Measurements from ENCODE around the gene SNTG2.

Gene SNTG2

GRCh38 chr2:1256632-1257324 lies 306.1 kb downstream of the SNTG2 start:
- no peaks in the 10 kb centered on the region for H4K20me1 ChIP-seq (ENCODE audit: insufficient read depth, low read length, poor library complexity, severe bottlenecking)
- H3K79me2 ChIP-seq (ENCODE audit: insufficient read depth, low read length): no peaks in the 10 kb centered on the region
- H3K27me3 ChIP-seq (ENCODE audit: insufficient read depth, low read length, poor library complexity, severe bottlenecking): no peaks in the 10 kb centered on the region
- H3F3A ChIP-seq (ENCODE audit: low read depth): no peaks in the 10 kb centered on the region
- no peak overlapping the region for H3K4me3 ChIP-seq (ENCODE audit: low read length, poor library complexity, severe bottlenecking)
- H3K4me1 ChIP-seq (ENCODE audit: insufficient read depth, low read length, poor library complexity, severe bottlenecking): peaks cover 8% of the 10 kb centered on the region
- H3K4me2 ChIP-seq (ENCODE audit: low read depth, low read length, poor library complexity, severe bottlenecking): no peak overlapping the region
- TF ChIP-seq EZH2phosphoT487 (IDR thresholded peaks at IDR 0.05; ENCODE audit: borderline replicate concordance): no peak
- no peak for TF ChIP-seq CTCF (conservative IDR thresholded peaks at IDR 0.05; ENCODE audit: low read length)
- H3K9me2 ChIP-seq (replicated peaks; ENCODE audit: low read depth, low read length): no peaks in the 10 kb centered on the region
- H3K9ac ChIP-seq (ENCODE audit: low read depth, low read length, poor library complexity, severe bottlenecking): no peak overlapping the region
- no peaks in the 10 kb centered on the region for H3K9me3 ChIP-seq (ENCODE audit: insufficient read depth, low read depth, low read length)
- no peaks in the 10 kb centered on the region for H3K36me3 ChIP-seq (ENCODE audit: insufficient read depth, low read length)
- H2AFZ ChIP-seq (ENCODE audit: low read length): no peak overlapping the region

- no peak overlapping the region for H2AFZ ChIP-seq (ENCODE audit: low read length)
These were observed 306.7 kb downstream of the SNTG2 start for GRCh38 chr2:1257334-1257733.

GRCh38 chr2:1259746-1260145 lies 309.1 kb downstream of the SNTG2 start:
- Histone ChIP-seq H3K4me1 (ENCODE audit: insufficient read depth, low read length, poor library complexity, severe bottlenecking) (peaks cover 8% of the 10 kb centered on the region), H3K27me3 (ENCODE audit: insufficient read depth, low read length, poor library complexity, severe bottlenecking) (no peaks in the 10 kb centered on the region), H3F3A (ENCODE audit: low read depth) (no peaks in the 10 kb centered on the region), H2AFZ (ENCODE audit: low read length) (no peak overlapping the region), H3K36me3 (ENCODE audit: insufficient read depth, low read length) (no peaks in the 10 kb centered on the region), H4K20me1 (ENCODE audit: insufficient read depth, low read length, poor library complexity, severe bottlenecking) (no peaks in the 10 kb centered on the region), H3K4me3 (ENCODE audit: low read length, poor library complexity, severe bottlenecking) (no peak overlapping the region), H3K4me2 (ENCODE audit: low read depth, low read length, poor library complexity, severe bottlenecking) (no peak overlapping the region), H3K9me3 (ENCODE audit: insufficient read depth, low read depth, low read length) (no peaks in the 10 kb centered on the region), H3K9me2 (replicated peaks; ENCODE audit: low read depth, low read length) (no peaks in the 10 kb centered on the region), H3K9ac (ENCODE audit: low read depth, low read length, poor library complexity, severe bottlenecking) (no peak overlapping the region), H3K79me2 (ENCODE audit: insufficient read depth, low read length) (no peaks in the 10 kb centered on the region)
- no peak for TF ChIP-seq EZH2phosphoT487 (IDR thresholded peaks at IDR 0.05; ENCODE audit: borderline replicate concordance)
- TF ChIP-seq CTCF (conservative IDR thresholded peaks at IDR 0.05; ENCODE audit: low read length): no peak

More at GRCh38 chr2:1257334-1257733, 306.7 kb downstream of the SNTG2 start:
- Histone ChIP-seq H3K4me1 (ENCODE audit: insufficient read depth, low read length, poor library complexity, severe bottlenecking) (peaks cover 8% of the 10 kb centered on the region), H3K4me2 (ENCODE audit: low read depth, low read length, poor library complexity, severe bottlenecking) (no peak overlapping the region), H3K27me3 (ENCODE audit: insufficient read depth, low read length, poor library complexity, severe bottlenecking) (no peaks in the 10 kb centered on the region), H3K36me3 (ENCODE audit: insufficient read depth, low read length) (no peaks in the 10 kb centered on the region), H3K4me3 (ENCODE audit: low read length, poor library complexity, severe bottlenecking) (no peak overlapping the region), H3K79me2 (ENCODE audit: insufficient read depth, low read length) (no peaks in the 10 kb centered on the region), H3F3A (ENCODE audit: low read depth) (no peaks in the 10 kb centered on the region), H3K9me3 (ENCODE audit: insufficient read depth, low read depth, low read length) (no peaks in the 10 kb centered on the region), H3K9me2 (replicated peaks; ENCODE audit: low read depth, low read length) (no peaks in the 10 kb centered on the region), H3K9ac (ENCODE audit: low read depth, low read length, poor library complexity, severe bottlenecking) (no peak overlapping the region), H4K20me1 (ENCODE audit: insufficient read depth, low read length, poor library complexity, severe bottlenecking) (no peaks in the 10 kb centered on the region)
- TF ChIP-seq EZH2phosphoT487 (IDR thresholded peaks at IDR 0.05; ENCODE audit: borderline replicate concordance): no peak
- TF ChIP-seq CTCF (conservative IDR thresholded peaks at IDR 0.05; ENCODE audit: low read length): no peak
